Suprapubic skin (tissue), 4 donors: ENCODE results near the gene HEXIM1. TPM values are rescaled to one million over a fixed set of nuclear protein-coding genes. Genes with fewer than 3 reads are reported as not detected.
A peak's percentile ranks its signal among the peaks of the same experiment; 100 is the strongest.

Experiments
- DNase-seq, 2 donors: peaks; one replicate each; pipeline ENCODE4 v3.0.0-alpha.2; 2019; ENCODE audit warnings: low spot score in 2 of 2
- H3K27ac ChIP-seq: fragments of 200-600 bp; sonication (generic); one replicate; pipeline ENCODE4 v1.5.1; 2019
- H3K27me3 ChIP-seq: fragments of 200-600 bp; sonication (generic); one replicate; pipeline ENCODE4 v1.5.1; 2019
- H3K36me3 ChIP-seq: fragments of 200-600 bp; sonication (generic); one replicate; pipeline ENCODE4 v1.5.1; 2019
- H3K4me1 ChIP-seq: fragments of 200-600 bp; sonication (generic); one replicate; pipeline ENCODE4 v1.5.1; 2019
- H3K4me3 ChIP-seq: fragments of 200-600 bp; sonication (generic); one replicate; pipeline ENCODE4 v1.5.1; 2019; ENCODE audit warnings: mild to moderate bottlenecking
- H3K9me3 ChIP-seq: fragments of 200-600 bp; sonication (generic); one replicate; pipeline ENCODE4 v1.5.1; 2019
- EP300 ChIP-seq: sonication (generic); formaldehyde crosslinking; IDR thresholded peaks from one replicate; pipeline ENCODE4 v1.6.1; 2017; ENCODE audit warnings: antibody characterized with exemption
- POLR2A ChIP-seq, 2 donors: fragments of 450-650 bp; IDR thresholded peaks; one replicate each; pipeline ENCODE4 v1.6.1; 2017; ENCODE audit warnings: antibody characterized with exemption in 2 of 2, mild to moderate bottlenecking in 2 of 2, moderate library complexity in 2 of 2
- POLR2AphosphoS5 ChIP-seq, 3 donors: sonication (generic); formaldehyde crosslinking; IDR thresholded peaks; one replicate each; pipeline ENCODE4 v1.6.1; 2017; ENCODE audit warnings: antibody characterized with exemption in 3 of 3
- WGBS: methylation state at CpG from one replicate; pipeline ENCODE4 v1.1.5; 2018; 5-methylcytosine and 5-hydroxymethylcytosine counted together
- total RNA-seq, 4 donors: library from RNA; depleted of rRNA; stranded (reverse); fragments of >200 nt; gene quantifications; one replicate each; pipeline ENCODE4 v1.1.0, GENCODE V29; 2016
- TF ChIP-seq, protein P1 (sequence below), 2 donors: fragments of 200-600 bp in 1 of 2; fragments of 450-650 bp in 1 of 2; sonication (generic) in 1 of 2; IDR thresholded peaks; one replicate each; pipeline ENCODE4 v1.5.1; 2016 to 2019; ENCODE audit warnings: antibody characterized with exemption in 2 of 2, mild to moderate bottlenecking in 1 of 2, moderate library complexity in 1 of 2

HEXIM1 gene, protein sequence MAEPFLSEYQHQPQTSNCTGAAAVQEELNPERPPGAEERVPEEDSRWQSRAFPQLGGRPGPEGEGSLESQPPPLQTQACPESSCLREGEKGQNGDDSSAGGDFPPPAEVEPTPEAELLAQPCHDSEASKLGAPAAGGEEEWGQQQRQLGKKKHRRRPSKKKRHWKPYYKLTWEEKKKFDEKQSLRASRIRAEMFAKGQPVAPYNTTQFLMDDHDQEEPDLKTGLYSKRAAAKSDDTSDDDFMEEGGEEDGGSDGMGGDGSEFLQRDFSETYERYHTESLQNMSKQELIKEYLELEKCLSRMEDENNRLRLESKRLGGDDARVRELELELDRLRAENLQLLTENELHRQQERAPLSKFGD
- total RNA-seq = 10 to 100 TPM; 23.1 to 35.6 (median 27.8) TPM

DNA sequence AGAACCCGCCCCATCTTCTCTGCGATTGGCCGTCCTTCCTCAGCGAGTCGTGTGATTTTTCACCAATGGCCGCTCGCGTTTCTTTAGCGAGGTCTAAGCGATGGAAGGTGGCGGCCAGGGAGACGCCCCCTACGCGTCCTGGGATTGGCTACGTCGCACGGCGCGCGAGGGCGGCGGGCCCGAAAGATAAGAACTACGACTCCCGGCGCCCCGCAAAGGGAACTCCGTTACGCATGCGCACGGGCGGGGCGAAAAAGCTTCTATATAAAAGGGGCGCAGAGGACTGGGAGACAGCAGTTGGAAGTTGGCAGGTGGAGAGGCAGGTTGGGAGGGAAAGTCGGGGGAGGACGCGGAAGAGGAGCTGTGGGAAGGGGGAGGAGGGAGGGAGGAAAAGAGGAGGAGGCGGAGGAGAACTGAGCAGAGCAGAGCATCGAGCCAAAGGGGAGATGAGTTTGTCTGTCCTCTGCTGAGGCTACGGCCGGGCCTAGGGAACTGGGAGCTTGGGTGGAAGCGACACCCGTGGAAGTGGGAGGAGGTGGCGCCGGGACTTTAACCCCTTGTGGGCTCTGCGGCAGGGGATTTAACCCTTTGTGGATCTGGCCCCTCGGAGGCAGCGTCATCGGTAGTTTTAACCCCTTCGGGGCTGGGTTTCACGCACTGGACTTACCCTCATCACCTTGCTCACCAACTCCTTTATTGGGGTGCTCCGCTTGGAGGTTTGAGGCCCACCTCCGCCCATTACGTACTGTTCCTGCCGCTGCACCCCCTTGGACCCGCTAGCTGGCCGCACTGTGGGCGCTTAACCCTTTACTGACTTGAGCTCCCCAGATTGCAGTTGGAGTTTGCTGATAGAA, at the start of gene HEXIM1:
Gene HEXIM1, plus strand, starts transcription at position 293 of the 854 bp plus-strand sequence. CDS start 716 bp downstream, outside the sequence.
- TF ChIP-seq EP300 = no peak
- peak; percentile 91 to 99 (median 98) for TF ChIP-seq POLR2AphosphoS5 (IDR thresholded peaks at IDR 0.05)
- TF ChIP-seq, protein P1, sequence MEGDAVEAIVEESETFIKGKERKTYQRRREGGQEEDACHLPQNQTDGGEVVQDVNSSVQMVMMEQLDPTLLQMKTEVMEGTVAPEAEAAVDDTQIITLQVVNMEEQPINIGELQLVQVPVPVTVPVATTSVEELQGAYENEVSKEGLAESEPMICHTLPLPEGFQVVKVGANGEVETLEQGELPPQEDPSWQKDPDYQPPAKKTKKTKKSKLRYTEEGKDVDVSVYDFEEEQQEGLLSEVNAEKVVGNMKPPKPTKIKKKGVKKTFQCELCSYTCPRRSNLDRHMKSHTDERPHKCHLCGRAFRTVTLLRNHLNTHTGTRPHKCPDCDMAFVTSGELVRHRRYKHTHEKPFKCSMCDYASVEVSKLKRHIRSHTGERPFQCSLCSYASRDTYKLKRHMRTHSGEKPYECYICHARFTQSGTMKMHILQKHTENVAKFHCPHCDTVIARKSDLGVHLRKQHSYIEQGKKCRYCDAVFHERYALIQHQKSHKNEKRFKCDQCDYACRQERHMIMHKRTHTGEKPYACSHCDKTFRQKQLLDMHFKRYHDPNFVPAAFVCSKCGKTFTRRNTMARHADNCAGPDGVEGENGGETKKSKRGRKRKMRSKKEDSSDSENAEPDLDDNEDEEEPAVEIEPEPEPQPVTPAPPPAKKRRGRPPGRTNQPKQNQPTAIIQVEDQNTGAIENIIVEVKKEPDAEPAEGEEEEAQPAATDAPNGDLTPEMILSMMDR (IDR thresholded peaks at IDR 0.05) = no peak
- peak; percentile 98 to 100 for TF ChIP-seq POLR2A (IDR thresholded peaks at IDR 0.05)
- Histone ChIP-seq H3K36me3 (no peaks in the 10 kb centered on the region), H3K4me3 (peak within 1 kb of the TSS; percentile 76), H3K4me1 (peaks cover 64% of the 10 kb centered on the region), H3K27ac (peak within 1 kb of the TSS; percentile 100), H3K9me3 (no peaks in the 10 kb centered on the region), H3K27me3 (no peaks in the 10 kb centered on the region)
- WGBS = under 1% methylated on average over 58 of the region's 58 CpGs
- DNase-seq = peak; percentile 100

DNA sequence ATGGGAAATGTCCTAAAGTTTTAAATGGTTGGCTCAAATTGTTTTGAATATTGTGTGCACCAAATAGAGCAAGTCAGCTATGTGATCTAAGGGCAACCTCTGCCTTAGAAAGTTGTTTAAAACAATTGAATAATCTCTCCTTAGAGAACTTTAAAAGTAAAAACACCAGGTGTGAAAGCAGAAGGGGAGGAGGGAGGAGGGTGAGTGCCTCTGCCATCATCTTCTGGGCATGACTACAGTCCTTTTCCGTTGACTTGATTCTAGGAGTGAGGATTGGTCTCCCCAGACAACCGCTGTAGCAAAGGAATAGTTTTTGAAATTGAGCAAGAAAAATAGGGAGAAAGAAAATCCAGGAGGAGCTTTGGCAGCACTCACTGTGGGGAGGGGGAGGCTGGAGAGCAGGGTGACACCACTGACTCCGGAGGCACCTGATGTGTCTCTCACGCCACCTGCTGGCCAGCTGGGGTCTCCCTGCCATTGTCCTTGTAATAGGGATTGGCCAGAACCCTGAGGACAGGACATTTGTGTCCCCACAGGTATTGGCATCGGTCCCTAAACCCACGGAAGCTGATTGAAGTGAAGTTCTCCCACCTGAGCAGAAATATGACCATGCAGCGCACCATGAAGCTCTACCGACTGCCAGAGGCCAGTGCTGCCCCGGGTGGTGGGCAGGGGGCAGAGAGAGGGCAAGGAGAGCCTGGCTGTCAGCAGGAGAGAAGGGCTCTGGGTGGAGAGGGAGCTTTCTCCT, 49.2 kb upstream of the HEXIM1 start:
- peak; percentile 91 to 96 for DNase-seq
- WGBS = 48% methylated on average over 9 of the region's 9 CpGs
- Histone ChIP-seq H3K36me3 (peaks cover 89% of the 10 kb centered on the region), H3K27me3 (no peaks in the 10 kb centered on the region), H3K4me3 (no peak overlapping the region), H3K27ac (peak overlapping the region; percentile 52), H3K4me1 (peaks cover 47% of the 10 kb centered on the region), H3K9me3 (no peaks in the 10 kb centered on the region)
- TF ChIP-seq POLR2AphosphoS5 (IDR thresholded peaks at IDR 0.05) (peak in 1 of 3 donors; percentile 26), POLR2A (IDR thresholded peaks at IDR 0.05) (no peak)
- TF ChIP-seq, protein P1 (IDR thresholded peaks at IDR 0.05) = peak; percentile 71 to 91

DNA sequence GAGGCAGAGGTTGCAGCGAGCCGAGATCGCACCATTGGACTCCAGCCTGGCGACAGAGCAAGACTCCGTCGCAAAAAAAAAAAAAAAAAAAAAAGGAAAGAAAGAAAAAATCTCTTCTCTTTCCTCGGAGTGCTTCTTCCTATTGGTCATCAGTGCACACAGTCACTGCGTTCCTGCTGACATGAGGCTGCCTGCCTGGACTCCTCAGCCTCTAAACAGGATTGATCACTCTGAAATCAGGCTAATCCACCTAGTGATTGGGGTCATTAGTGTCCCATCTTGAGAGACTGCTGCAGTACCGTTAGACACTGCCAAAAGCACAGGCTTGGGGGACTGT, 46.8 kb upstream of the HEXIM1 start:
- Histone ChIP-seq H3K27ac (peak overlapping the region; percentile 36), H3K4me1 (peaks cover 38% of the 10 kb centered on the region), H3K27me3 (no peaks in the 10 kb centered on the region), H3K4me3 (no peak overlapping the region), H3K36me3 (peaks cover 89% of the 10 kb centered on the region), H3K9me3 (no peaks in the 10 kb centered on the region)
- 53% methylated on average over 9 of the region's 9 CpGs for WGBS
- no peak for DNase-seq
- TF ChIP-seq, protein P1 (IDR thresholded peaks at IDR 0.05) = no peak
- TF ChIP-seq POLR2AphosphoS5 (IDR thresholded peaks at IDR 0.05) (no peak), EP300 (no peak), POLR2A (IDR thresholded peaks at IDR 0.05) (no peak)

DNA sequence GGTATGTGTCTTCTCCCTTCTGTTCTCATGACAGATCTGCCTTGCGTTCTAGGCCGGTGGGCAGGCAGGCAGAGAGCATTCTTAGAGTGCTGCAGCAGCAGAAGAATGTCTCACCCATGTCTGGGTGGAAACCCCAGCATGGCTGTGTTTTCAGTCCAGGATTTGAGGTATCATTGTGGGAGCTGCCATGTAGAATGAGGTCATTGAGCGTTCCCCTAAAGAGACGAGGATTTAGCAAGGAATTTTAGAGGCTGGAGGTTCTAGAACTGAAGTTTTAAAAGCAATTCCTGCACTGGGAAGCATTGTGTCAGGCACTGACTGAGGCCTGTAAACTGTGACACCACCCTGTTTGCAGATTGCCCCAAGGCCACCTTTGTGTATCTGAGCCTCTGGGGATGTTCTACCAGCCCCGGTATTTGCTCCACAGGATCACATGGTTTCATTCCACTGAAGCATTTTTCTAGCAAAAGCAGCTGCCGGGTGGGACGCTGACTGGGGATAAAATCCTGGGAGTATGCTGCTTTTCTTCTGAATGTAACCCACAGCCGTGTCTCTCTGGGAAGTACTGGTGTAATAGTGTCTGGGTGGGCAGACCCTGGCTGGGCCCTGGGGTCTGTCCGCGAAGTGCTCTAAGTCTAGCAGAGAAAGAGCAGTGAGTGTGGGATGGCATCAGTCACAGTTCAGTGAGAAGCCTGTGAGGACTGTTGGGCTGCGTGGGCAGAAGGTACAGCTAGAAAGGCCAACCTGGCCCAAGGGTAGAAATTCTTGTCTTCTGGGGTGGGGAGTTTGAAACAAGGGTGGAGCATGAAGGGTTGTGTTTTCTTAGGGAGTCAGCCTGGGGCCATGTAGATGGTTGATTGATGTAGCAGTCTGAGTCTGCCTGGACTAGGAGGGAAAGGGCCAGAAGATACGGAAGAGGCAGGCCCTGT, 46.1 kb upstream of the HEXIM1 start:
- no peaks in the 10 kb centered on the region for H3K9me3 ChIP-seq
- no peaks in the 10 kb centered on the region for H3K27me3 ChIP-seq
- H3K36me3 ChIP-seq = peaks cover 89% of the 10 kb centered on the region
- H3K4me3 ChIP-seq = no peak overlapping the region
- TF ChIP-seq EP300 (no peak), POLR2A (IDR thresholded peaks at IDR 0.05) (no peak), POLR2AphosphoS5 (IDR thresholded peaks at IDR 0.05) (no peak)
- TF ChIP-seq, protein P1 (IDR thresholded peaks at IDR 0.05) = no peak
- peak overlapping the region; percentile 36 for H3K27ac ChIP-seq
- H3K4me1 ChIP-seq = peaks cover 40% of the 10 kb centered on the region
- 58% methylated on average over 12 of the region's 12 CpGs for WGBS
- DNase-seq = no peak
